H1 (cell line): ENCODE measurements around the gene TLK1. TPM values are rescaled to one million over a fixed set of nuclear protein-coding genes. Genes with fewer than 3 reads are reported as not detected.

Experiments used
- ATF3 ChIP-seq: IDR thresholded peaks from 2 replicates; pipeline ENCODE4 v1.6.1; 2011; ENCODE audit warnings: low read depth, mild to moderate bottlenecking, low read length; ENCODE audit not compliant: insufficient read depth
- EZH2 ChIP-seq: fragments of 200-600 bp; sonication (generic); IDR thresholded peaks from 2 replicates; pipeline ENCODE4 v1.7.1; 2012; ENCODE audit warnings: low read depth, mild to moderate bottlenecking, moderate library complexity, low read length, inconsistent platforms; ENCODE audit not compliant: severe bottlenecking
- JUN ChIP-seq: IDR thresholded peaks from 2 replicates; pipeline ENCODE4 v1.6.1; 2011; ENCODE audit warnings: low read depth, mild to moderate bottlenecking, improper control_type of control experiment, low read length
- JUND ChIP-seq: IDR thresholded peaks from 2 replicates; pipeline ENCODE4 v1.6.1; 2011; ENCODE audit warnings: mild to moderate bottlenecking, improper control_type of control experiment, low read length
- NANOG ChIP-seq: IDR thresholded peaks from 2 replicates; pipeline ENCODE4 v1.6.1; 2011; ENCODE audit warnings: low read length, low read depth, mild to moderate bottlenecking, inconsistent platforms; ENCODE audit not compliant: insufficient read depth, poor library complexity, severe bottlenecking
- POLR2A ChIP-seq, 2 experiments: IDR thresholded peaks; 1 replicate in 1 of 2; 2 replicates in 1 of 2; pipeline ENCODE4 v1.6.1; 2011; ENCODE audit warnings: low read depth in 2 of 2, low read length in 2 of 2, mild to moderate bottlenecking in 2 of 2; ENCODE audit errors: control extremely low read depth in 1 of 2
- SIRT6 ChIP-seq: IDR thresholded peaks from one replicate; pipeline ENCODE4 v1.7.1; 2012; ENCODE audit warnings: low read length, inconsistent platforms
- polyA plus RNA-seq, 7 experiments: library from polyadenylated mRNA; depleted of rRNA in 3 of 7; stranded (reverse) in 5 of 7; unstranded in 2 of 7; fragments of >200 nt in 5 of 7; fragments of 200-250 nt in 2 of 7; gene quantifications; 1 replicate in 5 of 7; 2 replicates in 1 of 7; 4 replicates in 1 of 7; pipeline versions ENCODE4 v1.2.1 to v1.2.3, GENCODE V29; 2011 to 2013; ENCODE audit warnings: missing spikeins in 2 of 7, mixed read lengths in 2 of 7
- total RNA-seq: library from RNA; stranded (reverse); fragmentation: NEBNext Ultra II Directional; extraction: Animal tissue kit (Norgen Biotek cat#: 25700); gene quantifications from 2 replicates; pipeline ENCODE4 v1.2.1, GENCODE V29; 2021

Gene TLK1
- total and polyA plus RNA-seq, 2 of the 8 experiments (the other 6 are each of a cell fraction or from before 2014, with no cell fraction given): 11.2 to 102 TPM

- TF ChIP-seq JUND (no peak), SIRT6 (no peak), NANOG (no peak), JUN (no peak), ATF3 (no peak), POLR2A (IDR thresholded peaks at IDR 0.05; ENCODE audit: control extremely low read depth in 1 of 2, low read depth in 2 of 2, low read length in 2 of 2) (no peak), EZH2 (no peak)
Observed at GRCh38 chr2:171165967-171166327, 5.3 kb upstream of the TLK1 start (continued).
